ENCODE data around the gene DAZAP1.

DAZAP1 gene

GRCh38 chr19:1460033-1460995, 52.9 kb downstream of the DAZAP1 start:
- DNase-seq: no peak

GRCh38 chr19:1461862-1462261, 54.5 kb downstream of the DAZAP1 start:
- DNase-seq: no peak

- DNase-seq: no peak
These were observed 58.0 kb downstream of the DAZAP1 start for GRCh38 chr19:1465191-1466016.

- DNase-seq: no peak
These were observed 58.7 kb downstream of the DAZAP1 start for GRCh38 chr19:1466018-1466460.

GRCh38 chr19:1466461-1467214, 59.3 kb downstream of the DAZAP1 start:
- DNase-seq: no peak

- DNase-seq: no peak
These were observed 59.8 kb downstream of the DAZAP1 start for GRCh38 chr19:1467215-1467489.

- no peak for DNase-seq
These were observed 60.3 kb downstream of the DAZAP1 start for GRCh38 chr19:1467490-1468273.

- no peak for DNase-seq
These were observed 61.0 kb downstream of the DAZAP1 start for GRCh38 chr19:1468274-1468820.

GRCh38 chr19:1468821-1469254, 61.5 kb downstream of the DAZAP1 start:
- no peak for DNase-seq

- DNase-seq: no peak
These were observed 62.1 kb downstream of the DAZAP1 start for GRCh38 chr19:1469255-1470054.

- no peak for DNase-seq
These were observed 62.6 kb downstream of the DAZAP1 start for GRCh38 chr19:1470055-1470304.

GRCh38 chr19:1470305-1471009, 63.1 kb downstream of the DAZAP1 start:
- DNase-seq: no peak

- no peak for DNase-seq
These were observed 63.7 kb downstream of the DAZAP1 start for GRCh38 chr19:1471010-1471514.

GRCh38 chr19:1471515-1472160, 64.3 kb downstream of the DAZAP1 start:
- no peak for DNase-seq

GRCh38 chr19:1472231-1473084, 65.1 kb downstream of the DAZAP1 start:
- no peak for DNase-seq

GRCh38 chr19:1473085-1473851, 65.9 kb downstream of the DAZAP1 start:
- no peak for DNase-seq

- no peak for DNase-seq
These were observed 66.8 kb downstream of the DAZAP1 start for GRCh38 chr19:1474011-1474764.

Measured in NCI-H1048 (cell line).